ENCODE data around the gene SPTSSA. TPM values are rescaled to one million over a fixed set of nuclear protein-coding genes. Genes with fewer than 3 reads are reported as not detected.
"Not testable (repeated sequence)": the region's sequence is repeated elsewhere in the genome, so short reads cannot be mapped to it uniquely, and the experiment has no call there.

The SPTSSA gene
- total RNA-seq, 1 donor from 2014 or later, result 9.8 TPM

- no peak for TF ChIP-seq CTCF (conservative IDR thresholded peaks at IDR 0.05; ENCODE audit: low read depth, low read length)
- DNase-seq (ENCODE audit: low read depth), result no peak
- no peak overlapping the region for H3K4me3 ChIP-seq (ENCODE audit: low read depth, low read length)
Measured at GRCh38 chr14:34484726-34485125, 22.7 kb upstream of the SPTSSA start.

GRCh38 chr14:34482463-34482862 lies 20.4 kb upstream of the SPTSSA start:
- H3K4me3 ChIP-seq (ENCODE audit: low read depth, low read length), result no peak overlapping the region
- DNase-seq (ENCODE audit: low read depth), result no peak
- no peak for TF ChIP-seq CTCF (conservative IDR thresholded peaks at IDR 0.05; ENCODE audit: low read depth, low read length)

GRCh38 chr14:34479694-34480093 lies 17.7 kb upstream of the SPTSSA start:
- no peak overlapping the region for H3K4me3 ChIP-seq (ENCODE audit: low read depth, low read length)
- DNase-seq (ENCODE audit: low read depth), result no peak
- TF ChIP-seq CTCF (conservative IDR thresholded peaks at IDR 0.05; ENCODE audit: low read depth, low read length), result no peak

- DNase-seq (ENCODE audit: low read depth), result no peak
- no peak for TF ChIP-seq CTCF (conservative IDR thresholded peaks at IDR 0.05; ENCODE audit: low read depth, low read length)
- no peak overlapping the region for H3K4me3 ChIP-seq (ENCODE audit: low read depth, low read length)
Measured at GRCh38 chr14:34478261-34478660, 16.2 kb upstream of the SPTSSA start.

GRCh38 chr14:34476036-34476435 lies 14.0 kb upstream of the SPTSSA start:
- not testable (repeated sequence) for H3K4me3 ChIP-seq (ENCODE audit: low read depth, low read length); DNase-seq (ENCODE audit: low read depth)

GRCh38 chr14:34475163-34475562 lies 13.1 kb upstream of the SPTSSA start:
- no peak for DNase-seq (ENCODE audit: low read depth)
- no peak overlapping the region for H3K4me3 ChIP-seq (ENCODE audit: low read depth, low read length)
- TF ChIP-seq CTCF (conservative IDR thresholded peaks at IDR 0.05; ENCODE audit: low read depth, low read length), result no peak

GRCh38 chr14:34474187-34474679 lies 12.2 kb upstream of the SPTSSA start:
- DNase-seq (ENCODE audit: low read depth), result no peak
- no peak for TF ChIP-seq CTCF (conservative IDR thresholded peaks at IDR 0.05; ENCODE audit: low read depth, low read length)
- no peak overlapping the region for H3K4me3 ChIP-seq (ENCODE audit: low read depth, low read length)
